AG20443 (cell line): ENCODE results near the gene TECR.
A peak's percentile ranks its signal among the peaks of the same experiment; 100 is the strongest.
"Not testable (repeated sequence)": the region's sequence is repeated elsewhere in the genome, so short reads cannot be mapped to it uniquely, and the experiment has no call there.

Source experiments
- DNase-seq: peaks from one replicate; pipeline ENCODE4 v3.0.0; 2012; ENCODE audit warnings: low spot score, mixed read lengths

The TECR gene

GRCh38 chr19:14529254-14530004 is at the start of gene TECR:
Gene TECR (plus strand): TSS chr19:14529594. CDS start chr19:14529697, 103 bp downstream.
- peak; percentile 97 for DNase-seq

GRCh38 chr19:14479975-14480699 is 49.3 kb upstream of the TECR start:
- DNase-seq, result peak; percentile 62

- no peak for DNase-seq
Observed at GRCh38 chr19:14480700-14481079, 48.7 kb upstream of the TECR start.

DNA sequence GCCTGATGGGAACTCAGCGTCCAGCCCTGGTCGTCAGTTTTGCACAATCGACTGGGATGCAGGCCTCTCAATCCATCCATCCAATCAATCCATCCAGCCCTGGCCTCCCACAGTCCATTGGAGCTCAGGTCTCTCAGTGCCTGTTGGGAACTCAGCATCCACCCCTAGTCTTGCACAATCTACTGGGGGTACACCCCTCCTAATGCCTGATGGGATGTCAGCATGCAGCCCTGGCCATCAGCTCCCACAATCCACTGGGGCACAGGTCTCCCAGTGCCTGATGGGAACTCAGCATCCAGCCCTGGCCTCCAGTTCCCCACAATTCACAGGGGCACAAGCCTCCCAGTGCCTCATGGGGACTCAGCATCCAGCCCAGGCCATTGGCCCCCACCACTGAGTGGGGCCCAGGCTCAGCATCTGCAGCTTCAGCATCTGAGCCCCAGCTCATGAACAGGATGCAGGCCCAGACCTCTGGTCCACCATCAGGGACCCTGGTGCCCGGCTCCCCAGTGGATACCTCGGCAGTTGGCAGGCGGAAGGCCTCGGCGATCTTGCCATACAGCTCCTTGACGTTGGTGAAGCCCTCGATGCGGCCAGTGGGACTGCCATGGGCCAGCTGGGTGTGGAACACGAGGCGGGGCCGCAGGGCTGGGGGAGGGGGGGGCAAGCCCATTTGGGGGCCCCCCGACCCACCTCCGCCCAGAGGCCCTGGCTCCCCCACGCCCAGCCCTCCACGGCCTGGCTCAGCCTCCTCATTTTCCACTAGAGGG is 47.0 kb upstream of the TECR start:
- DNase-seq, result no peak

DNA sequence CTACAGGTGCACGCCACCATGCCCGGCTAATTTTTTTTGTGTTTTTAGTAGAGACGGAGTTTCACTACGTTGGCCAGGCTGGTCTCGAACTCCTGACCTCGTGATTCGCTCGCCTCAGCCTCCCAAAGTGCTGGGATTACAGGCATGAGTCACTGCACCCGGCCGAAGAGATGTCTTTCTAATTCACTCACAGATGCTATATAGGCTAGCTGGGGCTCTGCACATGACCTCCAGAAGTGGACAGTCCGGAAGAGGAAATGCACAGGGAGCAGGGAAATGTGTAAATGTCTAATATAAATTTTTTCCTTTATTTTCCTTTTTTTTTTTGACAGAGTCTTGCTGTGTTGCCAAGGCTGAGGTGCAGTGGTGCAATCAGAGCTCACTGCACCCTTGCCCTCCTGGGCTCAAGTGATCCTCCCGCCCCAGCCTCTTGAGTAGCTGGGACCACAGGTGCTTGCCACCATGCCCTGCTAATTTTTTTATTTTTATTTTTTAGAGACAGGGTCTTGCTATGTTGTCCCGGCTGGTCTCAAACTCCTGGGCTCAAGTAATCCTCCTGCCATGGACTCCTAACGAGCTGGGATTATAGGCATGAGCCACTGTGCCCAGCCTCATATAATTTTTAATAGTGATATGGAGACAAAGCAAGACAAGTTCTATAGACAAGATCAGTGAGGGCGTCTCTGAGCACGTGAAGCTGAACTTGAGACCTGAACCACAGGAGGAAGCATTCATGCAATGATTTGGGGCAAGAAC is 41.8 kb upstream of the TECR start:
- DNase-seq, result no peak

DNA sequence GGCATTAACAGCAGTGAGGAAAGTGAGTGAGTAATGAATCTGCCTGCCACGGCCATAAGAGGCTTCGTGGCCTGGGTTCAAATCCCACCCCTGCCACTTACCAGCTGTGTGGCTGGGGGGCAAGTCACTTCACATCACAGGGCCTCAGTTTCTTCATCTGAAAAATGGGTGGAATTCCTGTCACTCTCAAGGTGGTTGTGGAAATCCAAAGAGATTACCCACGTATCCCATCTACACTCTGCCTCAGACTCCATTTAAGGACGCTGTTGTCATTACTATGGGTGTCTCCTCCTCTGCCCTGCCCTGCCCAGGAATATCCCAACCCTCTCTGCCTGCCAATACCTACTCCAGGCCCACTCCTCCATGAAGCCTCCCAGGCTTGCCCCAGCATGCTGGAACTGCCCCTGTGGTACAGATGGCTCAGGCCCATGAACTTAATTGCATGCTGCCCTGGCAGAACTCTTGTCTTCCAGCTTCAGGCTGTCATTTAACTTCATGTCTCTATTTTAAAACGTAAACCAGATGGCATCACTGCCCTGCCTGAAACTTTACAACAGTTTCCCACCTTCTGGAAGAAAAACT is 36.5 kb upstream of the TECR start:
- DNase-seq, result no peak

DNA sequence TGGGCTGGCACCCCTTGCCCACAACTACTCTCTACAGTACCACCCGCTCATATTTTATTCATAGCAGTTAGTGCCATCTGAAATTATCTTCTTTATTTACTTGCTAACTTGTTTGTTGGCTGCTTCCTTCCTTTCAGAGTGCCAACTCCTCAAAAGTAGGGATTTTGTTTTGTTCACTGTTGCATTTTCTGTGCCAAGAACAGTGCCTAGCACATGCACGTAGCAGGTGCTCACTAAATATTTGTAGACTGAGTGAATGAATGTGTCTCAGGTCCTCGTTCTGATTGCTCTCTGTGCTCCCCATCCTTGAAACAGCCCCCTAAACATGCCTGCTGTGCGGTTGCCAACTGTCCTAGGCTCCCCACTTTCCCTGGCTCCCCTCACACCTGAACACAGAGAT is 35.0 kb upstream of the TECR start:
- no peak for DNase-seq

DNA sequence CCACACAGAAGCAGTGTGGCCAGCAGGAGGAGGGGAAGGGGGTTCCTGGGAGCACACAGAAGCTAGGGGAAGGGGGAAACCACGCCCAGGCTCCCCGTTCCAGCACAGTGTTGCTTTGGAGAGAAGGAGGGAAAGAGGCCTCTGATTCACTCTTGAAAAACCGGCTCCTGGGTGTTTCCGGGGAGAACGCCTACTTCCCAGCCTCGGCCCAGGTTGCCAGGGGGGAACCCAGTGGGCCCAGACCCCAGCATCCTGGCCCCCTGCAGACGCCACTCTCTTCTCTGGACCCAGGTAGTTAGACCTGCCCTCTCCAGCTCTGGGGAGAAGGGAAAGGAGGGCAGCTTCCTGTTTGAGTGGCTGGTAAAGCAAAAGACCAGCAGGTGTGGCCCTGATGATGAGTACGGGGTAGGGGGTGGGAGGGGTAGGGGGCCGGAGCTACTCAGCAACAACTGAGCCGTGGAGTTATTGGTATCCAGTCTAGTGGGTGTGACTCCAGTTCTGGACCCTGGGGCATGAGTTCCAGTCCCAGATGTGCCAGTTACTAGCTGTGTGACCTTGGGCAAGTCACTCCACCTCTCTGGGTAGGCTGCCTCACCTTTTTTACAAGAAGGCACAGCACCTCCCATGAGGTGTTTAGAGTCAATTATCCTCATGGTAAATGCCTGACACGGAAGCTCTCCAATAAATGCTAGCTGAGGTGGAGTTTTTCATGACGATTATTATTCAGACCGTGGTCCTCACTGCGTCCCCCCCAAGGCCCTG is 34.3 kb upstream of the TECR start:
- peak; percentile 40 for DNase-seq

DNA sequence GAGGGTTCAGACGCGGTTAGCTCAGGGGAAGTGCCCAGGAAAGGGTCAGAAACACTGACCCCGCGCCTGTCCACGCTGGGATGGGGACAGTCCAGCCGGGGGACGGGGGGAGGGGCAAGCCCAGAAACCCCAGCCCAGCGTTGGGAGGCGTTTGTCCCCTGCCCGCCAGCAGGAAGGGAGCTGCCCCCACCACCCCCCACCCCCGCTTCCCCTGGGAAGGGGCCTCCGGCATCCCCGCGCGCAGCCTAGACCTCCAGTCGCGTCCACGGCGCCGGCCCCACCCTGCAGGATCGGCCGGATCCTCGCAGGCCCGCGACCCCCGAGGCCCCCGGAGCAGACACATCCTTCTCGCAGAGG is 33.7 kb upstream of the TECR start:
- peak; percentile 37 for DNase-seq

GRCh38 chr19:14496029-14496833 is 33.2 kb upstream of the TECR start, which contains the start of gene GIPC1:
Gene GIPC1 (minus strand): TSS chr19:14496127. CDS start chr19:14482976, 13,151 bp downstream.
- DNase-seq, result peak; percentile 100

- no peak for DNase-seq
Observed at GRCh38 chr19:14496834-14497227, 32.6 kb upstream of the TECR start.

DNA sequence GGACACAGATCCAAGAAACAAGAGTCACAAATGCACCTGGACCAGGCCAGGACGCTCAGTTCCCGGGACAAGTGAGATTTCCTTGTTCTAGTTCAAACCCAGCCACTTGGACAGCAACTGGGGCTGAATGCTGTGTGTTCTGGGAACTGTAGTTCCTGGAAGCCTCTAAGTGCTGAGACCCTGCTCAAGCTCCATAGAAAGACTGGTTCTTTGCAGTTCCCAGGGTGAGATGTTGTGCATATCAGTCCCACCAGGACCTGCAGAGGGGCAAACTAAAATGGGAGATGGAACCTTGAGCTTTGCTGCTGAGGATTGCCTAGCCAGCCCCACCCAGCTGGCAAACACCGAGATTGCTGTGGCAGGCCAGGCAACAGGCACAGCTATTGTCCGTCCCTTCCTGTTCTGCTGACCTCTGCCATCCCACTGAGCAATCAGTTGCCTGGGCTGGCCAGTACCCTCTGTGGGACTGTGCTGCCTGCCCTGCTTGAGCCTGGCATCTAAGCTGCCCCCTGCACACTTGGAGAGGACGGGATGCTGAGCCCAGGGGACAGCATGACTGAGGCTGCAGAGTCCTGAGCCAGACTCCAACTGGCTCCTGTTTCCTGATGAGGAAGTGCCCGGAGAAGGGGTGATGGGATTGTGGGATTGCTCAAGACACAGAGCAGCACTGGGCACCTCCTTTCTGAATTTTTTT is 32.0 kb upstream of the TECR start:
- DNase-seq, result peak; percentile 49

DNA sequence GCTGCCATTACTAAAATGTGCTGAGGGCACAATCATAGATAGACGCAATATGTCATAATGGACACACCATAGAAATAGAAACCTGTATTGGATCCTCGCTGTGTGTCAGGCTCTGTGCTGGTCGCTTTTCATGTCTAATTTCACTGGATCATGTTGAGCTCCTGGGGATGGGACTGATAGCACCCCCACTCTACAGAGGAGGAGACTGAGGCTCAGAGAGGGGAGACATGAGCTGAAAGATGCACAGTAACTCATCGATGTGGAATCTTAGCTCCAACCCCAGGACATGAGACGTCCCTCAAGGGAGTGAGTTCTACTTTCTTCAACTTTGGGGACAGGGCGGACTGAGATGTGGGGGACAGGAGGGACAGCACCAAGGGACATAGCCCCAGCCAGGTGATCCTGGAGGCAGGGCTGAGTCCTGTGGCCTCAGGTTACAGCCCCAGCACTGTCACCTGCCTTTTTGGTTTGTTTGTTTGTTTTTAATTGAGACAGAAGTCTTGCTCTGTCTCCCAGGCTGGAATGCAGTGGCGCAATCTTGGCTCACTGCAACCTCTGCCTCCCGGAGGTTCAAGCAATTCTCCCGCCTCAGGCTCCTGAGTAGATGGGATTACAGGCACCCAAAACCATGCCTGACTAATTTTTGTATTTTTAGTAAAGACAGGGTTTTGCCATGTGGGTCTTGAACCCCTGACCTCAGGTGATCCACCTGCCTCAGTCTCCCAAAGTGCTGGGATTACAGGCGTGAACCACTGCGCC is 26.9 kb upstream of the TECR start:
- DNase-seq, result no peak

DNA sequence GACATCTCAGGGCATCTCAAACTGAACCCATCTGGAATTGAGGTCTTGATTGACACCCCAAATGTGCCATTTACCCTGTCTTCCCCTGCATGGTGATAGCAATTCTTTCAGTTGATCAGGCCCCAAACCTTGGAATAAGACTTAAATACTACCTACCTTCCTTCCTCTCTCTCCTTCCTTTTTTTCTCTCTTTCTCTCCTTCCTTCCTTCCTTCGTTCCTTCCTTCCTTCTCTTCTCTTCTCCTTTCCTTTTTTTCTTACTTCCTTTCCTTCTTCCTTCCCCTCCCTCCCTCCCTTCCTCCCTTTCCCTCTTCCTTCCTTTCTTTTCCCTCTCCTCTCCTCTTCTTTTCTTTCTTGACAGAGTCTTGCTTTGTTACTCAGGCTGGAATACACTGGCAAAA is 26.1 kb upstream of the TECR start:
- DNase-seq, result no peak

DNA sequence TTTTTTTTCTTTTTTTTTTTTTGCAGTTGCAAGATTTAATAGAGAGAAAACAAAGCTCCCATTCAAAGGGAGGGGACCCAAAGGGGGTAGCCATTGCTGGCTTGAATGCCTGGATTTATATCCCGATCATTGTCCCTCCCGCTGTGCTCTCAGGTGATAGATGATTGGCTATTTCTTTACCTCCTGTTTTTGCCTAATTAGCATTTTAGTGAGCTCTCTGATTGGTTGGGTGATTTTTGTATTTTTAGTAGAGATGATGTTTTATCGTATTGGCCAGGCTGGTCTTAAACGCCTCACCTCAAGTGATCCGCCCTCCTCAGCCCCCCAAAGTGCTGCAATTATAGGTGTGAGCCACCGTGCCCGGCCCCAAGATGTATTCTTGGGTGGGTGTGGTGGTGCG is 24.8 kb upstream of the TECR start:
- not testable (repeated sequence) for DNase-seq

- peak; percentile 64 for DNase-seq
Observed at GRCh38 chr19:14505488-14506239, 23.7 kb upstream of the TECR start.

GRCh38 chr19:14507704-14508542 is 21.5 kb upstream of the TECR start:
- peak; percentile 30 for DNase-seq
